Erythroblast (primary cell): Measurements from ENCODE around the gene FSTL4.

ENCODE experiments used
- GATA1 ChIP-seq: IDR thresholded peaks from 2 replicates; pipeline ENCODE4 v1.6.1; 2011; ENCODE audit warnings: low read depth, mild to moderate bottlenecking, control low read depth, low read length, moderate library complexity
- POLR2A ChIP-seq: IDR thresholded peaks from 2 replicates; pipeline ENCODE4 v1.6.1; 2011; ENCODE audit warnings: mild to moderate bottlenecking, low read length

- TF ChIP-seq POLR2A (no peak), GATA1 (no peak)
Observed at GRCh38 chr5:133331941-133332340, 280.4 kb downstream of the FSTL4 start.
